AG04450 (cell line): Measurements from ENCODE around the gene ACVRL1. TPM values are rescaled to one million over a fixed set of nuclear protein-coding genes. Genes with fewer than 3 reads are reported as not detected.
A peak's percentile ranks its signal among the peaks of the same experiment; 100 is the strongest.

Experiments
- CTCF ChIA-PET: fragments of 300-600, 350-600 bp; formaldehyde crosslinking; extraction: SDS; loops from one replicate; lab custom pipeline; 2022; ENCODE audit warnings: antibody characterized with exemption, inconsistent platforms; lab: Charles Lee
- POLR2A ChIA-PET: fragments of 350-600 bp; formaldehyde crosslinking; extraction: SDS; loops from one replicate; lab custom pipeline; 2021; ENCODE audit warnings: antibody characterized with exemption, inconsistent platforms; lab: Yijun Ruan, JAX
- DNase-seq: peaks from one replicate; pipeline ENCODE4 v3.0.0-alpha.2; 2011; ENCODE audit warnings: low read depth, low spot score
- H3K27ac ChIP-seq: one replicate; pipeline ENCODE4 v1.5.1; 2012; ENCODE audit warnings: low read depth, low read length, control low read depth
- H3K27me3 ChIP-seq: one replicate; pipeline ENCODE4 v1.6.0; 2012; ENCODE audit warnings: low read length; ENCODE audit not compliant: control insufficient read depth, insufficient read depth
- H3K4me3 ChIP-seq: 2 replicates; pipeline ENCODE4 v1.5.1; 2011; ENCODE audit warnings: mild to moderate bottlenecking, low read depth, low read length, control low read depth
- H3K9me3 ChIP-seq: 2 replicates; pipeline ENCODE4 v1.5.1; 2012; ENCODE audit warnings: low read length; ENCODE audit not compliant: control insufficient read depth, insufficient read depth
- CTCF ChIP-seq: IDR thresholded peaks from 2 replicates; pipeline ENCODE4 v1.5.1; 2011; ENCODE audit warnings: low read depth, low read length, control low read depth, inconsistent platforms
- polyA plus RNA-seq: library from polyadenylated mRNA; depleted of rRNA; stranded (reverse); fragments of >200 nt; gene quantifications from 2 replicates; pipeline ENCODE4 v1.2.3, GENCODE V29; 2011

Gene ACVRL1
- polyA plus RNA-seq, 1 experiment = 11.1 TPM

GRCh38 chr12:51922146-51922545, 14.8 kb downstream of the ACVRL1 start:
- Histone ChIP-seq H3K27ac (no peak overlapping the region), H3K4me3 (no peak overlapping the region), H3K27me3 (no peaks in the 10 kb centered on the region), H3K9me3 (no peaks in the 10 kb centered on the region; the same call in 1 of the 2 replicates)
- ChIA-PET POLR2A (interaction anchor here (0.6 to 1.2 kb wide), 2 partner anchors 10 to 100 kb away, joined by 4 to 8 read pairs; no protein-coding TSS in a partner anchor), CTCF (interaction anchor here (0.9 to 5.0 kb wide), 14 partner anchors 11 to 103 kb away, joined by 3 to 45 read pairs (median 6); no protein-coding TSS in a partner anchor)
- TF ChIP-seq CTCF = no peak
- DNase-seq = no peak

- DNase-seq = no peak
- CTCF ChIA-PET = interaction anchor here (0.8 to 5.0 kb wide), 24 partner anchors 8 to 102 kb away, joined by 3 to 45 read pairs (median 6); partner anchors contain the start of gene ACVRL1
- Histone ChIP-seq H3K27me3 (no peaks in the 10 kb centered on the region), H3K9me3 (no peaks in the 10 kb centered on the region), H3K27ac (peak overlapping the region; percentile 61), H3K4me3 (no peak overlapping the region)
- TF ChIP-seq CTCF = no peak
- POLR2A ChIA-PET = interaction anchor here (1.2 kb wide), 1 partner anchor 11 kb away, joined by 4 read pairs; no protein-coding TSS in a partner anchor
Measured at GRCh38 chr12:51922762-51923505, 15.6 kb downstream of the ACVRL1 start.

DNA sequence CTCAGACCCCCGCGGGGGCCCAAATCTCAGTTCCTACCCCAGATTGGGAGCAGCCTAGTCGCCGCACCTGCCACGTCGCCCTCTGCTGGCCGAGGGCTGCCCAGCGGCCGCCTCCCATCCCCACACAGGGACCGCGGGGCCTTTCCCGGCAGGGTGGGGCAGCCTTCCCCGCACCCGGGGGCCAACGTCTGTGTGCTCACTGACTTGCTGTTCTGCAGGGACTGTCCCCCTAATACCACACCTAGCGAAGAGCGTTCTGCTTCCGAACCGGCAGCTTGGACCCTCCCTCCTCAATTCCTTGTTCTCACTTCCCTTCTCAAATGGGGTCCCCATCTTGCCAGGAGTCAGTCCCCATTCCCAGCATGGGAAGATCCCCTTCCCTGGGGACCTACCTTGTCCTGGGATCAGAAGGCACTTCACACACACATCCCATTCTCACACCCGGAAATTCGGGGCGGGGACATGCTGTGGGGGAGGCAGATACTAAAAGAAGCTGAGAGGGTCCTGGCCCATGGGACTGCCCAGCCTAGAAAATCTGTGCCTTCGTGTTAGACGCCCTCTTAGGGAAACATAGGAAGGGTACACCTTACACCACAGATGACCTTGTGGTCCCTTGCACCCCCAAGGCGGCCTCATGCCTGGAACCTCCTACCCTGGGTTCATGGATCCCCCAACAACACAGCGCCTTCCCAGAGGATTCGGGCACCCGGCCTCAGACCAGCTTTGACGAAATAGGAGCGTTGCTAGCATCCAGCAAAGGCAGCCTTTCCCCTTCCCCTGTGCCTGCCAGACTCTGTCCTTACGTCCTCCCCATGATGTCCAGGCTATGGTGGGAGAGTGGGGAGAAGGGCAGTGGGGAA, 16.4 kb downstream of the ACVRL1 start:
- ChIA-PET CTCF (interaction anchor here (0.7 to 5.0 kb wide), 26 partner anchors 8 to 499 kb away, joined by 3 to 45 read pairs (median 6); partner anchors contain the start of genes ACVRL1 and SLC4A8), POLR2A (no interaction called here)
- no peak for DNase-seq
- H3K27me3 ChIP-seq = no peaks in the 10 kb centered on the region
- peak; percentile 82 for TF ChIP-seq CTCF
- H3K4me3 ChIP-seq = no peak overlapping the region
- no peak overlapping the region for H3K27ac ChIP-seq
- no peaks in the 10 kb centered on the region for H3K9me3 ChIP-seq

GRCh38 chr12:51924551-51925319, 17.4 kb downstream of the ACVRL1 start:
- peaks cover 4% of the 10 kb centered on the region for H3K27me3 ChIP-seq
- no peak for TF ChIP-seq CTCF
- H3K4me3 ChIP-seq = no peak overlapping the region
- no peak overlapping the region for H3K27ac ChIP-seq
- ChIA-PET POLR2A (no interaction called here), CTCF (interaction anchor here (0.7 to 5.0 kb wide), 10 partner anchors 10 to 100 kb away, joined by 3 to 45 read pairs (median 8); no protein-coding TSS in a partner anchor)
- H3K9me3 ChIP-seq = no peaks in the 10 kb centered on the region
- DNase-seq = no peak
